Fibroblast of peridontal ligament (primary cell): ENCODE results near the gene IL15.

Source experiments
- DNase-seq: peaks from one replicate; pipeline ENCODE4 v3.0.0-alpha.2; 2010; ENCODE audit errors: extremely low read depth

The IL15 gene

GRCh38 chr4:141771889-141772830, 135.8 kb downstream of the IL15 start:
- DNase-seq = peak; percentile 47

DNA sequence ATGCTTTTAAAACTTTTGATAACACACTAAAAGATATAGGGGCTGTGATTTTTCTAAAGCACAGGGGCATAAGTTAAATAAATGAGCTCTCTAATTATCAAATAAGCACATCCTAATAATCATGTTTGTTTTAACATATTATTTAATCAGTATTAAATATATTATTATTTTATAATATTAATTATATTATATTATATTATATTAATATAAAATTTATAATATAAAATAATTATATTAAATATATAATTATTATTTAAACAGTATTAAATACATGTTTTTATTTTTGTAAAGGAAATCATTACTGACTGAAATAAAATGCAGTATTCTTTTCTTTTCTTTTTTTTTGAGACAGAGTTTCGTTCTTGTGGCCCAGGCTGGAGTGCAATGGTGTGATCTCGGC, 136.5 kb downstream of the IL15 start:
- DNase-seq = no peak

- no peak for DNase-seq
These were observed 145.8 kb downstream of the IL15 start for GRCh38 chr4:141782205-141782604.
